Activated B cell treated with CpG ODN at 0.5 μM for 24 hours (primary cell): Measurements from ENCODE around the gene PHF12. TPM values are rescaled to one million over a fixed set of nuclear protein-coding genes. Genes with fewer than 3 reads are reported as not detected.

Experiments
- ATAC-seq: fragments of 200-7000 bp; cut with Tn5 transposase; one replicate; pipeline ENCODE4 v1.10.0; 2021; ENCODE audit warnings: low read depth, mild to moderate bottlenecking, moderate library complexity
- CTCF ChIA-PET: fragments of 350-600 bp; sonication (Branson Sonifier 250); formaldehyde crosslinking; loops from one replicate; lab custom pipeline; 2021; ENCODE audit warnings: antibody characterized with exemption; lab: Charles Lee
- POLR2A ChIA-PET: fragments of 350-600 bp; sonication (Branson Sonifier 250); formaldehyde crosslinking; loops from one replicate; lab custom pipeline; 2021; ENCODE audit warnings: antibody characterized with exemption; lab: Charles Lee
- DNase-seq: peaks from one replicate; pipeline ENCODE4 v3.0.0; 2022
- H3K27ac Mint-ChIP-seq: one replicate; pipeline ENCODE4 v1.8.0; 2020; ENCODE audit warnings: mixed read lengths
- H3K27me3 Mint-ChIP-seq: one replicate; pipeline ENCODE4 v1.8.0; 2021; ENCODE audit warnings: mixed read lengths
- H3K36me3 Mint-ChIP-seq: one replicate; pipeline ENCODE4 v1.8.0; 2021; ENCODE audit warnings: low read depth, mixed read lengths
- H3K4me1 Mint-ChIP-seq: one replicate; pipeline ENCODE4 v1.8.0; 2021; ENCODE audit warnings: mixed read lengths
- H3K4me3 Mint-ChIP-seq: one replicate; pipeline ENCODE4 v1.8.0; 2020; ENCODE audit warnings: mild to moderate bottlenecking, mixed read lengths
- H3K9me3 Mint-ChIP-seq: one replicate; pipeline ENCODE4 v1.8.0; 2020; ENCODE audit warnings: mixed read lengths
- intact Hi-C: fragments of 100-400 bp; cut with micrococcal nuclease; formaldehyde crosslinking; loops from one replicate; pipeline ENCODE4 v1.15.1; 2024
- total RNA-seq: library from RNA; stranded (reverse); gene quantifications from 2 replicates; pipeline ENCODE4 v1.2.3, GENCODE V29; 2022
- TF ChIP-seq, protein P1 (sequence below): fragments of 200-600 bp; IDR thresholded peaks from one replicate; pipeline ENCODE4 v1.8.0; 2022; ENCODE audit warnings: antibody characterized with exemption, mild to moderate bottlenecking

Gene PHF12
- total RNA-seq, 1 donor from 2014 or later: 96.5 TPM

DNA sequence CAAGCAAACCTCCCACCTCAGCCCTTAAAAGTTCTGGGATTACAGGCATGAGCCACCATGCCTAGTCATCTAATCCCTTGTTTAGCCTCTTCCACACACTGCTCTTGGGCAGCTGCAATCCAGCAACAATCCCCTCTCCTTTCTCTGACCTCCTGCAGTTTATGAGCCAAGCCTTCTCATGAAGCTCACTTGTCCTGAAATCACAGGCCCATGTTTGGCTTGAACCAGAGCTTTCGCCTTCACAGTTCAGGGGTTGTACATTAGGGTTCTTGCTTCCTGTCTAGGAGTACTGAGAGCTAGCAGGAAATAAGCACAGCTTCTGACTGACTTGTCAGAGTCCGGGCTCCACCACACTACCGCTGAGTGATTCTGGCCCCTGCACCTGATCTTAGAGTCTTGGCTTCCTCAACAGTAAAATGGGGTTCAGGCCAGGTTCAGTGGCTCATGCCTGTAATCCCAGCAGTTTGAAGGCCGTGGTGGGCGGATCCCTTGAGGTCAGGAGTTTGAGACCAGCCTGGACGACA, 80.2 kb downstream of the PHF12 start:
- no peak for DNase-seq
- POLR2A ChIA-PET: interaction anchor here (0.5 to 3.2 kb wide), 16 partner anchors 9 to 294 kb away, joined by 3 to 33 read pairs (median 10); partner anchors contain the start of genes DHRS13, FAM222B, FLOT2 and NEK8
- ATAC-seq: peak; percentile 99
- no peaks in the 10 kb centered on the region for H3K27me3 Mint-ChIP-seq
- CTCF ChIA-PET: interaction anchor here (0.7 to 2.2 kb wide), 7 partner anchors 22 to 144 kb away, joined by 3 to 6 read pairs (median 4); partner anchors contain the start of genes FLOT2 and TLCD1
- H3K36me3 Mint-ChIP-seq: no peaks in the 10 kb centered on the region
- TF ChIP-seq, protein P1, sequence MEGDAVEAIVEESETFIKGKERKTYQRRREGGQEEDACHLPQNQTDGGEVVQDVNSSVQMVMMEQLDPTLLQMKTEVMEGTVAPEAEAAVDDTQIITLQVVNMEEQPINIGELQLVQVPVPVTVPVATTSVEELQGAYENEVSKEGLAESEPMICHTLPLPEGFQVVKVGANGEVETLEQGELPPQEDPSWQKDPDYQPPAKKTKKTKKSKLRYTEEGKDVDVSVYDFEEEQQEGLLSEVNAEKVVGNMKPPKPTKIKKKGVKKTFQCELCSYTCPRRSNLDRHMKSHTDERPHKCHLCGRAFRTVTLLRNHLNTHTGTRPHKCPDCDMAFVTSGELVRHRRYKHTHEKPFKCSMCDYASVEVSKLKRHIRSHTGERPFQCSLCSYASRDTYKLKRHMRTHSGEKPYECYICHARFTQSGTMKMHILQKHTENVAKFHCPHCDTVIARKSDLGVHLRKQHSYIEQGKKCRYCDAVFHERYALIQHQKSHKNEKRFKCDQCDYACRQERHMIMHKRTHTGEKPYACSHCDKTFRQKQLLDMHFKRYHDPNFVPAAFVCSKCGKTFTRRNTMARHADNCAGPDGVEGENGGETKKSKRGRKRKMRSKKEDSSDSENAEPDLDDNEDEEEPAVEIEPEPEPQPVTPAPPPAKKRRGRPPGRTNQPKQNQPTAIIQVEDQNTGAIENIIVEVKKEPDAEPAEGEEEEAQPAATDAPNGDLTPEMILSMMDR: no peak
- H3K9me3 Mint-ChIP-seq: no peaks in the 10 kb centered on the region
- peaks cover 30% of the 10 kb centered on the region for H3K4me1 Mint-ChIP-seq
- H3K27ac Mint-ChIP-seq: peak overlapping the region; percentile 95
- H3K4me3 Mint-ChIP-seq: peak overlapping the region; percentile 50
- intact Hi-C loops: loop anchor here (1.0 to 2.0 kb wide), 3 partner anchors 17 to 23 kb away; no protein-coding TSS in a partner anchor

- CTCF ChIA-PET: interaction anchor here (0.8 kb wide), 1 partner anchor 102 kb away, joined by 3 read pairs; no protein-coding TSS in a partner anchor
- DNase-seq: no peak
- TF ChIP-seq, protein P1: no peak
- Mint-ChIP-seq H3K4me1 (peaks cover 30% of the 10 kb centered on the region), H3K4me3 (no peak overlapping the region), H3K9me3 (no peaks in the 10 kb centered on the region), H3K27ac (no peak overlapping the region), H3K27me3 (no peaks in the 10 kb centered on the region), H3K36me3 (no peaks in the 10 kb centered on the region)
- POLR2A ChIA-PET: interaction anchor here (0.6 to 1.6 kb wide), 2 partner anchors 23 to 30 kb away, joined by 3 to 9 read pairs; partner anchors contain the start of gene FLOT2
- ATAC-seq: no peak
- intact Hi-C loops: no loop called here
Observed at GRCh38 chr17:28867276-28867675, 84.0 kb downstream of the PHF12 start.

DNA sequence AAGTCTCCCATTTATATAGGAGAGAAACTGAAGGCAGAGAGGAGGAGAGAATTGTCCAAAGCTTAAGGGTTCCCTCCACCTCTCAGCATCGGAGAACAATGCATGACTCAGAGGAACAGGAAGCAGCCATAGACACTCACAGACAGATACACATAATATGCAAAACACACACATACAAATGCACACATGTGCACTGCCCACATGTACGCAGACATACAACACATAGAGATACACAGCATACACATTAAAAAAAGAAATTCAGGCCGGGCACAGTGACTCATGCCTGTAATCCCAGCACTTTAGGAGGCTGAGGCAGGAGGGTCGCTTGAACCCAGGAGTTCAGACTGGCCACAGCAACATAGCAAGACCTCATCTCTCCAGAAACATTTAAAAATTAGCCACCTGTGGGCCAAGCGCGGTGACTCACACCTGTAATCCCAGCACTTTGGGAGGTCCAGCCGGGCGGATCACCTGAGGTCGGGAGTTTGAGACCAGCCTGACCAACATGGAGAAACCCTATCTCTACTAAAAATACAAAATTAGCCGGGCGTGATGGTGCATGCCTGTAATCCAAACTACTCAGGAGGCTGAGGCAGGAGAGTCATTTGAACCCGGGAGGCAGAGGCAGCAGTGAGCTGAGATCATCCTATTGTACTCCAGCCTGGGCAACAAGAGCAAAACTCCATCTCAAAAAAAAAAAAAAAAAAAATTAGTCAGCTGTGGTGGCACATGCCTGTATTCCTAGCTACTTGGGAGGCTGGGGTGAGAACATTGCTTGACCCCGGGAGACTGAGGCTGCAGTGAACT, 85.2 kb downstream of the PHF12 start:
- POLR2A ChIA-PET: interaction anchor here (0.6 to 1.9 kb wide), 10 partner anchors 11 to 142 kb away, joined by 3 to 13 read pairs (median 4); partner anchors contain the start of genes ERAL1, FAM222B, FLOT2 and PHF12
- CTCF ChIA-PET: interaction anchor here (0.8 to 1.8 kb wide), 5 partner anchors 32 to 139 kb away, joined by 3 to 5 read pairs (median 3); partner anchors contain the start of genes DHRS13, FLOT2 and TLCD1
- peak overlapping the region; percentile 46 for H3K4me3 Mint-ChIP-seq
- H3K4me1 Mint-ChIP-seq: peaks cover 19% of the 10 kb centered on the region
- TF ChIP-seq, protein P1: no peak
- peaks cover 5% of the 10 kb centered on the region for H3K36me3 Mint-ChIP-seq
- ATAC-seq (peak; percentile 98), DNase-seq (no peak)
- intact Hi-C loops: loop anchor here (1.0 kb wide), 1 partner anchor 37 kb away; the partner anchor contains the start of gene DHRS13
- no peaks in the 10 kb centered on the region for H3K9me3 Mint-ChIP-seq
- H3K27ac Mint-ChIP-seq: peak overlapping the region; percentile 76
- H3K27me3 Mint-ChIP-seq: no peaks in the 10 kb centered on the region

- peaks cover 14% of the 10 kb centered on the region for H3K4me1 Mint-ChIP-seq
- ChIA-PET CTCF (interaction anchor here (0.9 to 1.8 kb wide), 4 partner anchors 33 to 138 kb away, joined by 3 to 5 read pairs (median 4); partner anchors contain the start of genes DHRS13, FLOT2 and TLCD1), POLR2A (interaction anchor here (0.6 to 1.9 kb wide), 11 partner anchors 10 to 1274 kb away, joined by 3 to 13 read pairs (median 4); partner anchors contain the start of genes ERAL1, FAM222B, FLOT2 and PHF12)
- TF ChIP-seq, protein P1: no peak
- no peaks in the 10 kb centered on the region for H3K9me3 Mint-ChIP-seq
- intact Hi-C loops: no loop called here
- no peak overlapping the region for H3K4me3 Mint-ChIP-seq
- H3K36me3 Mint-ChIP-seq: peaks cover 11% of the 10 kb centered on the region
- ATAC-seq (peak; percentile 30), DNase-seq (no peak)
- no peaks in the 10 kb centered on the region for H3K27me3 Mint-ChIP-seq
- H3K27ac Mint-ChIP-seq: peak overlapping the region; percentile 76
Observed at GRCh38 chr17:28864991-28865849, 86.1 kb downstream of the PHF12 start.
